ENCODE measurements around the gene WTAP.

Gene WTAP

GRCh38 chr6:159772196-159772595, 44.9 kb downstream of the WTAP start:
- H3K4me3 ChIP-seq (replicated peaks; ENCODE audit: low read depth, low read length) = no peak overlapping the region
- TF ChIP-seq, protein P1, sequence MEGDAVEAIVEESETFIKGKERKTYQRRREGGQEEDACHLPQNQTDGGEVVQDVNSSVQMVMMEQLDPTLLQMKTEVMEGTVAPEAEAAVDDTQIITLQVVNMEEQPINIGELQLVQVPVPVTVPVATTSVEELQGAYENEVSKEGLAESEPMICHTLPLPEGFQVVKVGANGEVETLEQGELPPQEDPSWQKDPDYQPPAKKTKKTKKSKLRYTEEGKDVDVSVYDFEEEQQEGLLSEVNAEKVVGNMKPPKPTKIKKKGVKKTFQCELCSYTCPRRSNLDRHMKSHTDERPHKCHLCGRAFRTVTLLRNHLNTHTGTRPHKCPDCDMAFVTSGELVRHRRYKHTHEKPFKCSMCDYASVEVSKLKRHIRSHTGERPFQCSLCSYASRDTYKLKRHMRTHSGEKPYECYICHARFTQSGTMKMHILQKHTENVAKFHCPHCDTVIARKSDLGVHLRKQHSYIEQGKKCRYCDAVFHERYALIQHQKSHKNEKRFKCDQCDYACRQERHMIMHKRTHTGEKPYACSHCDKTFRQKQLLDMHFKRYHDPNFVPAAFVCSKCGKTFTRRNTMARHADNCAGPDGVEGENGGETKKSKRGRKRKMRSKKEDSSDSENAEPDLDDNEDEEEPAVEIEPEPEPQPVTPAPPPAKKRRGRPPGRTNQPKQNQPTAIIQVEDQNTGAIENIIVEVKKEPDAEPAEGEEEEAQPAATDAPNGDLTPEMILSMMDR (IDR thresholded peaks at IDR 0.05; ENCODE audit: insufficient read depth, low read length, poor library complexity, severe bottlenecking) = no peak
- DNase-seq (ENCODE audit: extremely low read depth, insufficient read length) = no peak
- no peaks in the 10 kb centered on the region for H3K27me3 ChIP-seq (replicated peaks; ENCODE audit: control insufficient read depth, insufficient read depth, low read length)
- peaks cover 13% of the 10 kb centered on the region for H3K36me3 ChIP-seq (ENCODE audit: control insufficient read depth, insufficient read depth, low read length)

DNA sequence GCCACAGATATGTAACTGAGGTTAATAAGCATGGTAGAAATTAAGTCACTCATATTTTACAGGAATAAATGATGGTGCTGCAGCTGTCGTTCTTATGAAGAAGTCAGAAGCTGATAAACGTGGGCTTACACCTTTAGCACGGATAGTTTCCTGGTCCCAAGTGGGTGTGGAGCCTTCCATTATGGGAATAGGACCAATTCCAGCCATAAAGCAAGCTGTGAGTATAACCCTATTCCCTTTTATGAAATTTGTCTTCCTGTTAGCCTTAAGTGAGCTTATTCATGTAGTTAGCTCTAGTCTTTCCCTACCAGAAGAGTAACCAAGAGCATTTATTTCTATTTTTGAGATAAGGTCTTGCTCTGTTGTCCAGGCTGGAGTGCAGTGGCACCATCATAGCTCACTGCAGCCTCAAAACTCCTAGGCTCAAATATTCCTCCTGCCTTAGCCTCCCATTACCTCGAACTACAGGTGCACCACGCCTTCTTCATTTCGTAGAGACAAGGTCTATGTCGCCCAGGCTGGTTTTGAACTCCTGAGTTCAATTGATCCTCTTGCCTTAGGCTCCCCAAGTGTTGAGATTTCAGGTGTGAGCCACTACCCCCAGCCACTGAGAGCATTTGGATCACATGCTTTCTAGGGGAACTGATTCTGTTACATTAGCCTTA, 50.1 kb downstream of the WTAP start:
- TF ChIP-seq, protein P1 (IDR thresholded peaks at IDR 0.05; ENCODE audit: insufficient read depth, low read length, poor library complexity, severe bottlenecking) = no peak
- Histone ChIP-seq H3K36me3 (ENCODE audit: control insufficient read depth, insufficient read depth, low read length) (peaks cover 17% of the 10 kb centered on the region), H3K27me3 (replicated peaks; ENCODE audit: control insufficient read depth, insufficient read depth, low read length) (no peaks in the 10 kb centered on the region), H3K4me3 (replicated peaks; ENCODE audit: low read depth, low read length) (no peak overlapping the region)
- no peak for DNase-seq (ENCODE audit: extremely low read depth, insufficient read length)

DNA sequence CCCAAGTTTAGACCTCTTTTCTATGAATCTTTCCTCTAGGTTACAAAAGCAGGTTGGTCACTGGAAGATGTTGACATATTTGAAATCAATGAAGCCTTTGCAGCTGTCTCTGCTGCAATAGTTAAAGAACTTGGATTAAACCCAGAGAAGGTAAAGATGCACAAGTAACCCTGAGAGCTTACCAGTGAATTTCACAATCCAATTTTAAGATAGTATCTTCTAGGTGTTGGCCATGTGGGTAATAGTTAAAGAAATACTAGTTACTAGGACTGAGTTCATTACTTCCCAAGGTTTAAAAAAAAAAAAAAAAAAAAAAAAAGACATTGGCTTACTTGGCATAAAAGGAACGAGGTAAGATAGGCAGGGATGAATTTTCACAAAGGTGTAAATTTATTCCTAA, 50.8 kb downstream of the WTAP start:
- no peak overlapping the region for H3K4me3 ChIP-seq (replicated peaks; ENCODE audit: low read depth, low read length)
- no peaks in the 10 kb centered on the region for H3K27me3 ChIP-seq (replicated peaks; ENCODE audit: control insufficient read depth, insufficient read depth, low read length)
- TF ChIP-seq, protein P1 (IDR thresholded peaks at IDR 0.05; ENCODE audit: insufficient read depth, low read length, poor library complexity, severe bottlenecking) = no peak
- no peak for DNase-seq (ENCODE audit: extremely low read depth, insufficient read length)
- peaks cover 25% of the 10 kb centered on the region for H3K36me3 ChIP-seq (ENCODE audit: control insufficient read depth, insufficient read depth, low read length)

GRCh38 chr6:159778542-159779103, 51.3 kb downstream of the WTAP start:
- Histone ChIP-seq H3K36me3 (ENCODE audit: control insufficient read depth, insufficient read depth, low read length) (peaks cover 27% of the 10 kb centered on the region), H3K27me3 (replicated peaks; ENCODE audit: control insufficient read depth, insufficient read depth, low read length) (no peaks in the 10 kb centered on the region), H3K4me3 (replicated peaks; ENCODE audit: low read depth, low read length) (no peak overlapping the region)
- no peak for DNase-seq (ENCODE audit: extremely low read depth, insufficient read length)
- TF ChIP-seq, protein P1 (IDR thresholded peaks at IDR 0.05; ENCODE audit: insufficient read depth, low read length, poor library complexity, severe bottlenecking) = no peak

DNA sequence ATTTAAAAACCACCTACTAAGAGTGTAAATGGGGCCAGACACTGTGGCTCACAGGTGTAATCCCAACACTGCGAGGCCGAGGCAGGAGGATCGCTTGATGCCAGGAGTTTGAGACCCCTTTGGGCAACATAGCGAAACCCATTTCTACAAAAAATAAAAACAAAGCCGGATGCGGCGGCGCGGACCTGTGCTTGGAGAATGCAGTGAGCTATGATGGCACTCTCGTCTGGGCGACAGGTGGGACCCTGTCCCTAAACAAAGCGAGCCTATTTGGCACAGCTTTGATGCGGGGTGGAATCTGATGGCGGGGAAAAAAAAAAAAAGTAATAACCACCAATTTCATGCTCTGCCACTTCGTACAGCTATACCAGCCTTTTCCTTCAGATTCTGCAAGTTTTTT, 61.0 kb downstream of the WTAP start:
- peak overlapping the region; percentile 99 for H3K4me3 ChIP-seq (replicated peaks; ENCODE audit: low read depth, low read length)
- no peak for DNase-seq (ENCODE audit: extremely low read depth, insufficient read length)
- H3K36me3 ChIP-seq (ENCODE audit: control insufficient read depth, insufficient read depth, low read length) = peaks cover 6% of the 10 kb centered on the region
- TF ChIP-seq, protein P1 (IDR thresholded peaks at IDR 0.05; ENCODE audit: insufficient read depth, low read length, poor library complexity, severe bottlenecking) = no peak
- no peaks in the 10 kb centered on the region for H3K27me3 ChIP-seq (replicated peaks; ENCODE audit: control insufficient read depth, insufficient read depth, low read length)
